H1 (cell line): ENCODE results near the gene CDC73. TPM values are rescaled to one million over a fixed set of nuclear protein-coding genes. Genes with fewer than 3 reads are reported as not detected.

Experiments
- CTCF ChIA-PET: fragments of 300-600 bp; sonication (Branson Sonifier 250); formaldehyde crosslinking; loops from one replicate; lab custom pipeline; 2021; ENCODE audit not compliant: partially characterized antibody; lab: Charles Lee
- POLR2A ChIA-PET: fragments of 300-600 bp; sonication (Branson Sonifier 250); formaldehyde crosslinking; loops from one replicate; lab custom pipeline; 2021; ENCODE audit warnings: inconsistent platforms; ENCODE audit not compliant: partially characterized antibody; lab: Charles Lee
- DNase-seq, 2 experiments: peaks; one replicate each; pipeline versions ENCODE4 v3.0.0 to v3.0.0-alpha.2; 2010 to 2022; ENCODE audit warnings: low spot score in 2 of 2, low read depth in 1 of 2, mixed read lengths in 1 of 2
- FAIRE-seq: peaks from 2 replicates; lab custom pipeline; 2011; peaks lifted over from hg19 to GRCh38; lab: Jason Lieb, UNC
- H2AFZ ChIP-seq: 2 replicates; pipeline ENCODE4 v1.8.1; 2012; ENCODE audit warnings: low read length, inconsistent platforms
- H2AK5ac ChIP-seq: 2 replicates; pipeline ENCODE4 v1.6.1; 2013; ENCODE audit warnings: low read depth, low read length
- H2BK120ac ChIP-seq: replicated peaks from 2 replicates; pipeline ENCODE3; 2013; ENCODE audit warnings: low read depth, low read length, inconsistent platforms
- H2BK12ac ChIP-seq: 2 replicates; pipeline ENCODE4 v1.6.1; 2013; ENCODE audit warnings: low read depth, low read length
- H2BK15ac ChIP-seq: 2 replicates; pipeline ENCODE4 v1.6.1; 2013; ENCODE audit warnings: low read length
- H2BK20ac ChIP-seq: 2 replicates; pipeline ENCODE4 v1.6.1; 2013; ENCODE audit warnings: low read length
- H2BK5ac ChIP-seq: 2 replicates; pipeline ENCODE4 v1.6.1; 2013; ENCODE audit warnings: low read depth, low read length
- H3K14ac ChIP-seq: 2 replicates; pipeline ENCODE4 v1.6.1; 2013; ENCODE audit warnings: inconsistent platforms; ENCODE audit not compliant: insufficient read length
- H3K18ac ChIP-seq: 2 replicates; pipeline ENCODE4 v1.6.1; 2013; ENCODE audit warnings: low read length; ENCODE audit errors: extremely low read depth
- H3K23ac ChIP-seq: 2 replicates; pipeline ENCODE4 v1.6.1; 2013; ENCODE audit warnings: inconsistent platforms; ENCODE audit not compliant: insufficient read length
- H3K23me2 ChIP-seq: 2 replicates; pipeline ENCODE4 v1.6.1; 2013; ENCODE audit warnings: low read depth, low read length
- H3K27ac ChIP-seq: 2 replicates; pipeline ENCODE4 v1.6.1; 2011; ENCODE audit warnings: low read depth, low read length, inconsistent platforms
- H3K27me3 ChIP-seq, 4 experiments: replicated peaks in 1 of 4; 1 replicate in 1 of 4; 2 replicates in 3 of 4; pipeline versions ENCODE4 v1.6.1 to v1.8.1; 2011 to 2013; ENCODE audit warnings: low read length in 3 of 4, mild to moderate bottlenecking in 3 of 4, inconsistent platforms in 2 of 4, mixed read lengths in 2 of 4, moderate library complexity in 1 of 4; ENCODE audit not compliant: control insufficient read depth in 3 of 4, insufficient read depth in 3 of 4; ENCODE audit errors: extremely low read depth in 1 of 4
- H3K36me3 ChIP-seq, 4 experiments: 2 replicates each; pipeline versions ENCODE4 v1.6.1 to v1.8.1; 2011 to 2013; ENCODE audit warnings: mild to moderate bottlenecking in 4 of 4, low read length in 3 of 4, moderate library complexity in 2 of 4, control low read depth in 1 of 4, inconsistent platforms in 1 of 4; ENCODE audit not compliant: insufficient read depth in 4 of 4, control insufficient read depth in 2 of 4
- H3K4ac ChIP-seq: replicated peaks from 2 replicates; pipeline ENCODE3; 2013; ENCODE audit warnings: low read length, low read depth, mixed read lengths, inconsistent platforms; ENCODE audit not compliant: insufficient read length
- H3K4me1 ChIP-seq, 4 experiments: replicated peaks in 1 of 4; 1 replicate in 1 of 4; 2 replicates in 3 of 4; pipeline versions ENCODE4 v1.6.1 to v1.8.1; 2011 to 2013; ENCODE audit warnings: low read length in 3 of 4, inconsistent platforms in 2 of 4, mixed read lengths in 1 of 4; ENCODE audit not compliant: insufficient read depth in 4 of 4, control insufficient read depth in 3 of 4
- H3K4me2 ChIP-seq, 2 experiments: 2 replicates each; pipeline versions ENCODE4 v1.6.1 to v1.8.1; 2011 to 2013; ENCODE audit warnings: low read depth in 2 of 2, low read length in 2 of 2, control low read depth in 1 of 2, inconsistent platforms in 1 of 2, mild to moderate bottlenecking in 1 of 2; ENCODE audit not compliant: insufficient read depth in 1 of 2
- H3K4me3 ChIP-seq, 4 experiments: fragments of 200-600, 300-600 bp in 1 of 4; sonication (generic), shearing (Covaris generic), sonication (Bioruptor Twin) in 1 of 4; 2 replicates each; pipeline versions ENCODE4 v1.5.1 to v1.8.1; 2011 to 2016; ENCODE audit warnings: low read length in 4 of 4, low read depth in 3 of 4, control low read depth in 2 of 4, inconsistent platforms in 2 of 4, mild to moderate bottlenecking in 2 of 4, mixed read lengths in 1 of 4, moderate library complexity in 1 of 4; ENCODE audit not compliant: insufficient read depth in 2 of 4; ENCODE audit errors: extremely low read depth in 1 of 4
- H3K56ac ChIP-seq: replicated peaks from 2 replicates; pipeline ENCODE3; 2013; ENCODE audit warnings: low read depth, mild to moderate bottlenecking, mixed read lengths, low read length, inconsistent platforms; ENCODE audit not compliant: insufficient read length
- H3K79me1 ChIP-seq: 2 replicates; pipeline ENCODE4 v1.6.1; 2013; ENCODE audit warnings: low read depth, low read length, control low read depth
- H3K79me2 ChIP-seq, 2 experiments: 2 replicates each; pipeline versions ENCODE4 v1.6.1 to v1.8.1; 2012 to 2013; ENCODE audit warnings: low read length in 2 of 2, mild to moderate bottlenecking in 2 of 2, inconsistent platforms in 1 of 2; ENCODE audit not compliant: insufficient read depth in 2 of 2, control insufficient read depth in 1 of 2
- H3K9ac ChIP-seq, 4 experiments: replicated peaks in 1 of 4; 1 replicate in 1 of 4; 2 replicates in 3 of 4; pipeline versions ENCODE4 v1.6.1 to v1.8.1; 2011 to 2013; ENCODE audit warnings: low read depth in 3 of 4, low read length in 3 of 4, control low read depth in 2 of 4, mild to moderate bottlenecking in 2 of 4, moderate library complexity in 2 of 4, inconsistent platforms in 1 of 4; ENCODE audit errors: extremely low read depth in 1 of 4
- H3K9me3 ChIP-seq, 2 experiments: 2 replicates each; pipeline versions ENCODE4 v1.6.1 to v1.8.1; 2012 to 2013; ENCODE audit warnings: mild to moderate bottlenecking in 2 of 2, moderate library complexity in 2 of 2, control low read depth in 1 of 2, inconsistent platforms in 1 of 2, low read depth in 1 of 2, low read length in 1 of 2, mixed read lengths in 1 of 2; ENCODE audit not compliant: insufficient read depth in 2 of 2
- H4K20me1 ChIP-seq, 2 experiments: replicated peaks in 1 of 2; 2 replicates each; pipeline versions ENCODE3 to v1.8.1; 2011 to 2013; ENCODE audit warnings: inconsistent platforms in 2 of 2, low read length in 2 of 2, mild to moderate bottlenecking in 1 of 2; ENCODE audit not compliant: insufficient read depth in 2 of 2, control insufficient read depth in 1 of 2
- H4K5ac ChIP-seq: 2 replicates; pipeline ENCODE4 v1.6.1; 2013; ENCODE audit warnings: low read length, low read depth, mixed read lengths, inconsistent platforms; ENCODE audit not compliant: insufficient read length
- H4K8ac ChIP-seq: 2 replicates; pipeline ENCODE4 v1.8.0; 2013; ENCODE audit warnings: mild to moderate bottlenecking, moderate library complexity, low read length, inconsistent platforms; ENCODE audit not compliant: insufficient read depth; ENCODE audit errors: extremely low read depth
- H4K91ac ChIP-seq: replicated peaks from 2 replicates; pipeline ENCODE3; 2013; ENCODE audit warnings: low read length, mixed read lengths, inconsistent platforms; ENCODE audit not compliant: insufficient read length
- CHD1 ChIP-seq: IDR thresholded peaks from 2 replicates; pipeline ENCODE4 v1.6.1; 2012; ENCODE audit warnings: low read depth, low read length, improper control_type of control experiment
- EGR1 ChIP-seq: IDR thresholded peaks from 2 replicates; pipeline ENCODE4 v1.6.1; 2011; ENCODE audit warnings: low read depth, low read length, borderline replicate concordance
- HDAC2 ChIP-seq, 2 experiments: fragments of 300-600 bp in 1 of 2; sonication (generic) in 1 of 2; IDR thresholded peaks; 2 replicates each; pipeline ENCODE4 v1.6.1; 2011 to 2012; ENCODE audit warnings: low read depth in 2 of 2, low read length in 2 of 2, mild to moderate bottlenecking in 2 of 2, moderate library complexity in 2 of 2, borderline replicate concordance in 1 of 2, inconsistent platforms in 1 of 2
- JUND ChIP-seq: IDR thresholded peaks from 2 replicates; pipeline ENCODE4 v1.6.1; 2011; ENCODE audit warnings: mild to moderate bottlenecking, improper control_type of control experiment, low read length
- MAX ChIP-seq: IDR thresholded peaks from 2 replicates; pipeline ENCODE4 v1.6.1; 2012; ENCODE audit warnings: inconsistent platforms
- NRF1 ChIP-seq: IDR thresholded peaks from 2 replicates; pipeline ENCODE4 v1.6.1; 2011; ENCODE audit warnings: mild to moderate bottlenecking, low read depth, low read length, improper control_type of control experiment
- PHF8 ChIP-seq: fragments of 200-600 bp; sonication (generic); conservative IDR thresholded peaks from 2 replicates; pipeline ENCODE4 v1.7.1; 2012; ENCODE audit warnings: low read depth, mild to moderate bottlenecking, inconsistent platforms, low read length, moderate library complexity
- POLR2A ChIP-seq, 2 experiments: IDR thresholded peaks; 1 replicate in 1 of 2; 2 replicates in 1 of 2; pipeline ENCODE4 v1.6.1; 2011; ENCODE audit warnings: low read depth in 2 of 2, low read length in 2 of 2, mild to moderate bottlenecking in 2 of 2; ENCODE audit errors: control extremely low read depth in 1 of 2
- RBBP5 ChIP-seq: IDR thresholded peaks from 2 replicates; pipeline ENCODE4 v1.7.1; 2012; ENCODE audit warnings: low read depth, mild to moderate bottlenecking, inconsistent platforms, low read length, moderate library complexity, borderline replicate concordance
- RNF2 ChIP-seq: fragments of 200-900, 300-1000 bp; sonication (generic); IDR thresholded peaks from 2 replicates; pipeline ENCODE4 v1.7.1; 2016; ENCODE audit warnings: borderline replicate concordance, low read depth, mild to moderate bottlenecking, antibody characterized with exemption, low read length; ENCODE audit not compliant: poor library complexity, severe bottlenecking; ENCODE audit errors: missing control alignments
- SIRT6 ChIP-seq: IDR thresholded peaks from one replicate; pipeline ENCODE4 v1.7.1; 2012; ENCODE audit warnings: low read length, inconsistent platforms
- SIX5 ChIP-seq: IDR thresholded peaks from 2 replicates; pipeline ENCODE4 v1.6.1; 2011; ENCODE audit warnings: mild to moderate bottlenecking, low read depth, low read length
- SP1 ChIP-seq: IDR thresholded peaks from 2 replicates; pipeline ENCODE4 v1.6.1; 2011; ENCODE audit warnings: low read depth, low read length
- TCF12 ChIP-seq: IDR thresholded peaks from 2 replicates; pipeline ENCODE4 v1.6.1; 2011; ENCODE audit warnings: low read depth, mild to moderate bottlenecking, low read length
- WGBS, 2 experiments: shearing (Covaris generic) in 1 of 2; methylation state at CpG; one replicate each; pipeline versions ENCODE4 v1.1.6 to v1.1.7; 2013 to 2015; ENCODE audit warnings: low lambda C conversion rate in 2 of 2, mixed read lengths in 2 of 2, inconsistent platforms in 1 of 2, low coverage in 1 of 2, missing lambda C conversion rate in 1 of 2; ENCODE audit not compliant: insufficient replicate concordance in 2 of 2, insufficient coverage in 1 of 2, insufficient read length in 1 of 2; ENCODE audit errors: extremely low coverage in 1 of 2, missing lambda C conversion rate in 1 of 2; 5-methylcytosine and 5-hydroxymethylcytosine counted together
- polyA plus RNA-seq, 7 experiments: library from polyadenylated mRNA; depleted of rRNA in 3 of 7; stranded (reverse) in 5 of 7; unstranded in 2 of 7; fragments of >200 nt in 5 of 7; fragments of 200-250 nt in 2 of 7; gene quantifications; 1 replicate in 5 of 7; 2 replicates in 1 of 7; 4 replicates in 1 of 7; pipeline versions ENCODE4 v1.2.1 to v1.2.3, GENCODE V29; 2011 to 2013; ENCODE audit warnings: missing spikeins in 2 of 7, mixed read lengths in 2 of 7
- total RNA-seq: library from RNA; stranded (reverse); fragmentation: NEBNext Ultra II Directional; extraction: Animal tissue kit (Norgen Biotek cat#: 25700); gene quantifications from 2 replicates; pipeline ENCODE4 v1.2.1, GENCODE V29; 2021

Gene CDC73
- total and polyA plus RNA-seq, 2 of the 8 experiments (the other 6 are each of a cell fraction or from before 2014, with no cell fraction given) = 9.8 to 64.0 TPM

- peaks cover 0 to 7% (median 7%) of the 10 kb centered on the region in 4 experiments for H3K4me1 ChIP-seq
- H2BK5ac ChIP-seq = no peak overlapping the region
- no peak overlapping the region for H3K4me2 ChIP-seq
- ChIA-PET POLR2A (interaction anchor here (0.7 to 2.8 kb wide), 2 partner anchors 14 to 821 kb away, joined by 3 to 10 read pairs; partner anchors contain the start of gene CDC73), CTCF (interaction anchor here (1.2 kb wide), 2 partner anchors 10 to 14 kb away, joined by 4 to 6 read pairs; no protein-coding TSS in a partner anchor)
- H3K18ac ChIP-seq = no peak overlapping the region
- no peak overlapping the region for H3K14ac ChIP-seq
- H3K79me2 ChIP-seq = no peaks in the 10 kb centered on the region
- H3K36me3 ChIP-seq = no peaks in the 10 kb centered on the region
- no peak overlapping the region for H2BK20ac ChIP-seq
- no peak overlapping the region for H2BK15ac ChIP-seq
- H2BK12ac ChIP-seq = no peak overlapping the region
- H3K4ac ChIP-seq = no peak overlapping the region
- no peak overlapping the region for H4K8ac ChIP-seq
- H2BK120ac ChIP-seq = no peak overlapping the region
- H4K20me1 ChIP-seq = peaks cover 0 to 2% of the 10 kb centered on the region in 2 experiments
- H4K91ac ChIP-seq = no peak overlapping the region
- FAIRE-seq = no peak
- H3K23ac ChIP-seq = no peak overlapping the region
- no peak overlapping the region for H3K9ac ChIP-seq
- no peak overlapping the region for H3K4me3 ChIP-seq
- no peak overlapping the region for H4K5ac ChIP-seq
- WGBS, 2 experiments = 83% methylated on average over 3 of the region's 3 CpGs; no CpG with 5 or more reads in 1 of the 2 experiments
- H2AK5ac ChIP-seq = no peak overlapping the region
- no peak overlapping the region for H3K56ac ChIP-seq
- H3K9me3 ChIP-seq = no peaks in the 10 kb centered on the region
- DNase-seq = no peak
- H3K27me3 ChIP-seq = peaks cover 0 to 11% (median 4%) of the 10 kb centered on the region in 4 experiments; a peak in 4 of 7 replicates
- peaks cover 9% of the 10 kb centered on the region for H3K23me2 ChIP-seq
- H2AFZ ChIP-seq = no peak overlapping the region
- H3K27ac ChIP-seq = no peak overlapping the region
- H3K79me1 ChIP-seq = no peaks in the 10 kb centered on the region
- TF ChIP-seq POLR2A (IDR thresholded peaks at IDR 0.05; ENCODE audit: control extremely low read depth in 1 of 2, low read depth in 2 of 2, low read length in 2 of 2) (no peak), MAX (no peak), JUND (no peak), RBBP5 (no peak), SP1 (no peak), SIRT6 (no peak), RNF2 (no peak), HDAC2 (IDR thresholded peaks at IDR 0.05; ENCODE audit: borderline replicate concordance in 1 of 2, low read depth in 2 of 2, low read length in 2 of 2) (no peak), SIX5 (no peak), PHF8 (no peak), TCF12 (no peak), CHD1 (no peak), NRF1 (no peak), EGR1 (no peak)
These were observed 13.4 kb upstream of the CDC73 start for GRCh38 chr1:193108471-193108870.
